GM18858 (cell line): ENCODE results near the gene ETFRF1.
A peak's percentile ranks its signal among the peaks of the same experiment; 100 is the strongest.

ENCODE experiments used
- ATAC-seq: cut with Tn5 transposase; IDR thresholded peaks from one replicate; pipeline ENCODE4 v1.9.1; 2021; ENCODE audit not compliant: unreplicated experiment

Gene ETFRF1

GRCh38 chr12:25195056-25195971 lies at the start of gene ETFRF1, which contains the start of gene DNAI7:
Gene ETFRF1, plus strand, starts transcription at chr12:25195237. Its CDS starts 8,720 bp downstream, at chr12:25203957.
Gene DNAI7, minus strand, starts transcription at chr12:25195160. Its CDS starts 82 bp downstream, at chr12:25195078.
- ATAC-seq: peak; percentile 85

- ATAC-seq: no peak
Measured at GRCh38 chr12:25146686-25147085, 48.4 kb upstream of the ETFRF1 start.

- no peak for ATAC-seq
Measured at GRCh38 chr12:25151476-25151875, 43.6 kb upstream of the ETFRF1 start.

GRCh38 chr12:25152055-25152454 lies 43.0 kb upstream of the ETFRF1 start:
- no peak for ATAC-seq

- ATAC-seq: peak; percentile 41
Measured at GRCh38 chr12:25155022-25155576, 39.9 kb upstream of the ETFRF1 start.

- no peak for ATAC-seq
Measured at GRCh38 chr12:25156061-25156460, 39.0 kb upstream of the ETFRF1 start.

- ATAC-seq: no peak
Measured at GRCh38 chr12:25162866-25163265, 32.2 kb upstream of the ETFRF1 start.

- ATAC-seq: no peak
Measured at GRCh38 chr12:25182765-25183164, 12.3 kb upstream of the ETFRF1 start.

GRCh38 chr12:25184132-25184531 lies 10.9 kb upstream of the ETFRF1 start:
- no peak for ATAC-seq

- ATAC-seq: no peak
Measured at GRCh38 chr12:25186038-25186787, 8.8 kb upstream of the ETFRF1 start.

GRCh38 chr12:25186788-25187402 lies 8.1 kb upstream of the ETFRF1 start:
- ATAC-seq: peak; percentile 77

GRCh38 chr12:25187781-25188180 lies 7.3 kb upstream of the ETFRF1 start:
- no peak for ATAC-seq

- no peak for ATAC-seq
Measured at GRCh38 chr12:25189656-25190055, 5.4 kb upstream of the ETFRF1 start.

- ATAC-seq: no peak
Measured at GRCh38 chr12:25190793-25191192, 4.2 kb upstream of the ETFRF1 start.

- ATAC-seq: no peak
Measured at GRCh38 chr12:25194214-25194613, 823 bp upstream of the ETFRF1 start.

GRCh38 chr12:25194722-25195055 lies 348 bp upstream of the ETFRF1 start:
- ATAC-seq: no peak

GRCh38 chr12:25197608-25198007 lies 2.6 kb downstream of the ETFRF1 start:
- no peak for ATAC-seq

GRCh38 chr12:25200703-25201102 lies 5.7 kb downstream of the ETFRF1 start:
- ATAC-seq: no peak

GRCh38 chr12:25202137-25202536 lies 7.1 kb downstream of the ETFRF1 start:
- ATAC-seq: no peak

- ATAC-seq: no peak
Measured at GRCh38 chr12:25207411-25207810, 12.4 kb downstream of the ETFRF1 start.

GRCh38 chr12:25207846-25208245 lies 12.8 kb downstream of the ETFRF1 start:
- ATAC-seq: no peak
